ENCODE data around the gene GJC2. TPM values are rescaled to one million over a fixed set of nuclear protein-coding genes. Genes with fewer than 3 reads are reported as not detected.

The GJC2 gene
- total RNA-seq, result 0.88 and 1.4 TPM in 2 replicates

DNA sequence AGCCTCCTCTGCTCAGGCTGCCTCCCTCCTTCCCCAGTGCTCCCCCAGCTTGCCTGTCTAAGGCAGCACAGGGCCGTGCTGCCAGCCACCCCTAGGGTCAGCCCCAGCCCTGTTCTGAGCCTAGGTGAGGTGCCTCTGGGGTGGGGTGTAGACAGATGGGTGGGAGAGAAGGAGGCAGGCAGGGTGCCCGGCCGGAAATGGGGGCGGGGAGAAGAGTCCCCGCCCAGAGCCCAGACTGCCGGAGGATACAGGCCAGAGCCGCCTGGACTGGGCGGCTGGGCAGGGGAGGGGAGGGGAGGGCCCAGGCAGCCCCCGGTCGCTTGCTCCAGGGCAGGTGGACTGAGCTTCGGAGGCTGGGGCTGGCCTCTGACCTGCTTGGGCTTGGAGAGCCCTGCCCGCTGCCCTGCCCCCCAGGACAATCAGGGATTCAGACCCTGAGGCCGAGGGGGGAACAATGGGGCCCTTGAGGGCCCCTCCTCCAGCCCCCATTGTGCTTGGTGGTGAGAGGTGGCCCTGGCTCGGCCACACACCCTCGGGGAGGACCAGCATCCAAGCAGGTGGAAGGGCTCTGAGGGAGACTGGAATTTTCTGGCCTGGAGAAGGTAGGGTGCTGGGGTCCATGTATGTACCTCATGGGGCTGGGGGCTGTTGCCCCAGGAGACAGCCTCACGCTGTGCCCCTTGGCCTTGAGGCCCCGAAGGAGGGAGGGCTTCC is at the start of gene GJC2:
TSS of gene GJC2 (plus strand) at position 525 of the 714 bp plus-strand sequence. CDS start 7,829 bp downstream, outside the sequence.
- H3K9me3 ChIP-seq (ENCODE audit: low read depth, low read length), result no peaks in the 10 kb centered on the region
- DNase-seq (ENCODE audit: insufficient read length, low spot score, missing footprints), result peak; percentile 94
- no peaks in the 10 kb centered on the region for H3K27me3 ChIP-seq (ENCODE audit: insufficient read depth, low read length)
- no peak for TF ChIP-seq CTCF (IDR thresholded peaks at IDR 0.05; ENCODE audit: extremely low read depth, low read depth, low read length)
- no peak within 1 kb of the TSS for H3K4me3 ChIP-seq (ENCODE audit: insufficient read depth, low read length)
- H3K36me3 ChIP-seq (ENCODE audit: insufficient read depth, low read length), result peaks cover 4% of the 10 kb centered on the region
- peaks cover 63% of the 10 kb centered on the region for H3K79me2 ChIP-seq (ENCODE audit: insufficient read depth, low read length)
- H4K20me1 ChIP-seq (ENCODE audit: insufficient read depth, low read length), result peaks cover 45% of the 10 kb centered on the region
- no peak within 1 kb of the TSS for H2AFZ ChIP-seq (ENCODE audit: low read length)
- H3K4me1 ChIP-seq (ENCODE audit: insufficient read depth, low read length), result peaks cover 19% of the 10 kb centered on the region
- peak within 1 kb of the TSS; percentile 37 for H3K27ac ChIP-seq (ENCODE audit: low read depth, low read length)
- peak within 1 kb of the TSS; percentile 4 for H3K4me2 ChIP-seq (ENCODE audit: insufficient read depth, low read length)

DNA sequence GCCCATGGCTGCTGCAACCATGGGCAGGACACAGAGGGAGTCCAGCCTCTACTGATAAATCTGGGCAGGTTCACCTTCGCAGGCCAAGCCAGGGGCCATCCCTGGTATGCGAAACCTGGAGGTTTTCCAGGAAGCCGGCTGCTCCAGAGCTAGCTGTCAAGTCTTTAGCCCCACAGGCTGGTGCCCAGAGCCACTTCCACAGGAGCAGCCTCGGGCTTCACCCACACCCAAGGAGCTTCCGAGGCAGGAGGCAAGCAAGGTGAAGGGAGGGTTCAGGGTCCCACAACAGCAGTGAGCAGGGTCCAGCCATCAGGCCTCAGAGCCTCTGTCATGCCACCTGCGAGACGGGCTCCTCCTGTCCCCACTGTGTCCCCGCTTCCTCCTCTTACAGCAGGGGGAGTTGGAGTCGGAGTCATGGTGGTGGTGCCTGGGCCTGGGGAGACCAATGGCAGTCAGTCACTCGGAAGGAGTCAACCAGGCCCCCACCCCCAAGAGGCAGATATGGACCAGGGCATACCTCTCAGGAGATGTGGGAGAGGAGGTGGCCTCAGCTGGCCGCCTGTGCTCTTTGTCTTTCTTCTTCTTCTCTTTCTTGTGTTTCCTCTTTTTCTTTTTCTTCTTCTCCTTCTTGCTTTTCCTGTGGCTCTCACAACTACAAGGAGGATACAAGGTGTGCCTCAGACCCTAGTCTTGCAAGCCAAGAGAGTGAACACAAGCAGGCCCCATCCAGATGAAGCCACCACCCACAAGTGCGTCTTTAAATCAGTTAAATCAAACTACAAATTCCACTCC is 48.7 kb upstream of the GJC2 start:
- Histone ChIP-seq H3K36me3 (ENCODE audit: insufficient read depth, low read length) (peaks cover 49% of the 10 kb centered on the region), H3K27me3 (ENCODE audit: insufficient read depth, low read length) (no peaks in the 10 kb centered on the region), H3K27ac (ENCODE audit: low read depth, low read length) (no peak overlapping the region), H3K4me3 (ENCODE audit: insufficient read depth, low read length) (no peak overlapping the region), H3K4me2 (ENCODE audit: insufficient read depth, low read length) (peak overlapping the region; percentile 89), H4K20me1 (ENCODE audit: insufficient read depth, low read length) (peaks cover 53% of the 10 kb centered on the region), H3K9me3 (ENCODE audit: low read depth, low read length) (no peaks in the 10 kb centered on the region), H2AFZ (ENCODE audit: low read length) (no peak overlapping the region), H3K79me2 (ENCODE audit: insufficient read depth, low read length) (peaks cover 68% of the 10 kb centered on the region), H3K4me1 (ENCODE audit: insufficient read depth, low read length) (peaks cover 13% of the 10 kb centered on the region)
- TF ChIP-seq CTCF (IDR thresholded peaks at IDR 0.05; ENCODE audit: extremely low read depth, low read depth, low read length), result no peak
- DNase-seq (ENCODE audit: insufficient read length, low spot score, missing footprints), result peak; percentile 83

DNA sequence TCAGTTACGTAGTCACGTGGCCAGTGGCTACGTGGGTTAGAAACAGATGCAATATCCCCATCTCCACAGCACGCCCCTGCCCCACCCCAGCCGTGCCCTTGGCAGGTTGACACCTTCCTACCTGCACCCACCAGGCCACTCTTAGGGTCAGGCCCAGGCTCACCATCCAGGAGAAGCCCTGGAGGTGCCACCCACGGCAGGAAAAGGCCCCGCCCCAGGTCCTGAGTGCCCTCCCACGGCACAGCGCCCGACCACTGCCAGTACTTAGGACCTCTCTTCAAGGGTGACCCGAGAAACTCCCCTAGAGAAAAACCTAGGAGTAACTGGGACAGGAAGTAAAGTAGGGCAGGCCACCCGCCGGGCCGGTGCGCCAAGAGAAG is 48.1 kb upstream of the GJC2 start:
- H4K20me1 ChIP-seq (ENCODE audit: insufficient read depth, low read length), result peaks cover 47% of the 10 kb centered on the region
- H3K79me2 ChIP-seq (ENCODE audit: insufficient read depth, low read length), result peaks cover 63% of the 10 kb centered on the region
- TF ChIP-seq CTCF (IDR thresholded peaks at IDR 0.05; ENCODE audit: extremely low read depth, low read depth, low read length), result no peak
- peaks cover 49% of the 10 kb centered on the region for H3K36me3 ChIP-seq (ENCODE audit: insufficient read depth, low read length)
- peak overlapping the region; percentile 96 for H3K4me3 ChIP-seq (ENCODE audit: insufficient read depth, low read length)
- H2AFZ ChIP-seq (ENCODE audit: low read length), result no peak overlapping the region
- H3K9me3 ChIP-seq (ENCODE audit: low read depth, low read length), result no peaks in the 10 kb centered on the region
- DNase-seq (ENCODE audit: insufficient read length, low spot score, missing footprints), result peak; percentile 94
- peak overlapping the region; percentile 89 for H3K4me2 ChIP-seq (ENCODE audit: insufficient read depth, low read length)
- no peaks in the 10 kb centered on the region for H3K27me3 ChIP-seq (ENCODE audit: insufficient read depth, low read length)
- H3K4me1 ChIP-seq (ENCODE audit: insufficient read depth, low read length), result peaks cover 10% of the 10 kb centered on the region
- H3K27ac ChIP-seq (ENCODE audit: low read depth, low read length), result peak overlapping the region; percentile 12

Measured in osteoblast (primary cell).